Limb (tissue), 2 donors: Measurements from ENCODE around the gene TOX2.

ENCODE experiments used
- DNase-seq, 2 donors: peaks; one replicate each; pipeline ENCODE4 v3.0.0-alpha.2; 2016; ENCODE audit errors: extremely low spot score in 2 of 2

TOX2 gene

GRCh38 chr20:43938932-43939761 is 24.5 kb downstream of the TOX2 start:
- DNase-seq, result no peak

DNA sequence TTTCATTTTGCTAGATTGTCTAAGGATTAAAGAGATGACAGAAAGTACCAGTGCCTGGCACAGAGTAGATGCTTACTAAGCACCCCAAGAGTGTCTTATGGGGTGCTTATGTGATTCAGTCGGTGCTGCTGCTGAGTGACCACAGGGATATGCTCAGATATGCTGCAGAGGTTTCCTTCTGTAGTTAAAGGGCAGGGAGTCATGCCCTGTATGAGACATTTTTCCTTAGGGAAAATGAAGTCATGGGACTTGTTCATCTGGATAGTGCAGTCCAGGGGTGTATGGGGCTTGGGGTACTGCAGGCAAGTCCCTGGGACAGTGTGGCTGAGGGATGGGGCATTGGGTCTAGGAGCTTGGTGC is 25.1 kb downstream of the TOX2 start:
- no peak for DNase-seq

GRCh38 chr20:43940518-43941225 is 26.0 kb downstream of the TOX2 start:
- no peak for DNase-seq

DNA sequence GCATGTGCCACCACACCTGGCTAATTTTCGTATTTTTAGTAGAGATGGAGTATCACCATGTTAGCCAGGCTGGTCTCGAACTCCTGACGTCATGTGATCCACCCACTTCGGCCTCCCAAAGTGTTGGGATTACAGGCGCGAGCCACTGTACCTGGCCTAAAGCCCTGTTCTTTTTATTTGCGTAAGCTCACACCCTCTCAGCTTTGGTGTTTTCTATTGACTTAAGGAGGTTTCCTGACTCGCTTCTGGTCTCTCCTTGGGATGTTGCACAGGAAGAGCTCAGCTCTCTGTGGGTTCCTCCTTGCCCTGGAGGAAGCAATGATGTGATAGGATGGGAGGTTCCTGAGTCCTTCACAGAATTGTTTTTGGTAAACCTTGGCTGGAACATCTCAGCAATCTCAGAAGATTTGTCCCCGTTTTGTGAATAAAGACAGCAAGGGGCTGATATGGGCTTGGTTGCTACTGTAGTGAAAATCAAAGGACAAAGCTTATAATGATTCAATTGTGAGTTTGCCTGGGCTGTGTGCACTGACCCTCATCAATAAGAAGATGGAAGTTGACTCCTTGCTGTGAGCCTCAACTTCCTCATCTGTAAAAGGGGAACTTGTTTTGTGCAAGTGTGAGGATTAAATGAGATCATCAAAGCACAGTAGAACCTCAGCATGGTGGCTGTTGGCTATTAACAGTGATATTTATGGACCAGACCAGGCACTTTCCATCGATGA is 27.0 kb downstream of the TOX2 start:
- DNase-seq, result no peak

GRCh38 chr20:43942201-43942590 is 27.5 kb downstream of the TOX2 start:
- no peak for DNase-seq

DNA sequence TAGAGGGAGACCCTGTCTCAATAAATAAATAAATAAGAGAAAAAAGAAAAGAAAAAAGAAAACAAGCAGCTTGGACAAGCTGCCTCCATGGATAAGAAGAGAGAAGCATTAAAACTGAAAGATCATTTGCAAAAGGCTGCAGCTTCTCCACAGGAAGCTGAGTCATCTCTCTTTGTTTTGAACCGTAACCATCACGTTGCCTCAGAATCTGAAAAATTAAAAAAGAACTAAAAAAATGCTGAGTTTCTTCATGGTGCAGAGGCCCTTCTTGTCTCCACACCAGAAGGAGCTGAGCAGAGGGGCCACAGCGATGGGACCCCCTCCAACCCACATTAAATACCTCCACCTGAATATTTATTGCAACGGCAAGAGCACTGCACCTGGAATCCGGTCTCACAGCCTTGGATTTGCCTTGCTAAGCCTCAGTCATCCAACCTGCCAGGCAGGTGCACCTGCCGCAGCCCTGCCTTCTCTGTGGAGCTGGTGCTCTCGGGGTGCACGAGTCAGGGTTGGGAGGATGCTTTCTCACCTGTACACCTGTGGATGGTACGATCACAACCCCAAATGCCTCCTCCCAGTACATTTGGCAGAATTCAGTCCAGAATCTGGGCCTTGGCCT is 28.1 kb downstream of the TOX2 start:
- no peak for DNase-seq

GRCh38 chr20:43943725-43944124 is 29.1 kb downstream of the TOX2 start:
- no peak for DNase-seq

DNA sequence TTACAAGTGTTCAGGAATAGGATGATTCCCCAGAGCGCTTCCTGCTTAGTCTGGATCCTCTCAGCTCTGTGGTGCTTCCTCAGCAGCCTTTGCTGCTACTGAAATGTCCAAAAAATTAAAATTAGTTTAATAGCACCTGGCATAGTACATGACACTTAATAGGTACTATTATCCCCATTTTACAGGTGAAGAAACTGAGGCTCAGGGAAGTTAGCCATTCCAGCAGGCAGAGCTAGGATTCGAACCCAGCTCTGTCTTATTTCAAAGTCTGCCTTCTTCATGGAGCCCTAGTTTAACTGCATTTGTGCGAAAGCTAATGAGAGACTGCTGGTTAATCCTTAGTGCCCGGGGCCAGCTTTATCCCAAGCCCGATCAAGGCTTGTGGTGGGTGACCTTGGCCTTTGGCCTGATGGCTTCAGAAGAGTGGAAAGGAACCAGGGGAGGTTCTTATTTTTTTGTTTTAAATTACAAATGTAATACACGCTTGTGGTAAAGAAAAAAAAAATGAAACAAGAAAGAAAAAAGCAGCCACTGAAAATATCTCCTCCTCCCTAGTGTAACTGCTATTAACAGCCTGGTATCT is 30.1 kb downstream of the TOX2 start:
- DNase-seq, result no peak

DNA sequence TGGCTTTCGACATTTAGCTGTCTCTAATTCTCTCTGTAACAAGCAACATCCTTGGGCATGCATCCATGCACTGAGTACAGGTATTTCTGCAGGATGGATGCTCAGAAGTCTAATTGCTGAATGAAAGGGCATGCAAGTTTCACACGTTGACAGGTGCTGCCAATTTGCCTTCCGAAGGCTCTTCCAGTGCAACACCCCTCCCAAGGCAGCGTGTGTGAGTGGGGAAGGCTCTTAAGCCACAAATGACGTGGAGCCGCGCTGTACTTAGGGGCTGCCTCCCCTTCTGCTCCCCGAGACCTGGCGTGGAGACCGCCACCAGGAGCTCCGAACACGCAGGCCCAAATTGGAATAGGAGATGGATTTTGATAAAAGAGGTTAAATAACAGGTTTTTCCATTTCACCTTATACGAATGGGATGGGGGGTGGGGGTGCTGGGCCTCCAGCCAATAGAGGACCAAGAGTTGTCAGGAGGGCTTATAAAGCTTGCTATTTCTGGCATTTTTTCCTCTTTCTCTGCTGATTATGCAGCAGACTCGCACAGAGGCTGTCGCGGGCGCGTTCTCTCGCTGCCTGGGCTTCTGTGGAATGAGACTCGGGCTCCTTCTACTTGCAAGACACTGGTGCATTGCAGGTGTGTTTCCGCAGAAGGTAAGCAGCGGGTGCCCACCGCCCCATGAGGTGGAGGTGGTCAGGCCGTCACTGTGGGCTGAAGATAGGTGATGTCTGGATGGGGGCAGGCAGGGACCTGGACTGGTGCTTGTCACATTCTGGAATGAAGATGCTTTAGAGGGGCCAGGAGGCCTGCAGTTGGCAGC is 30.9 kb downstream of the TOX2 start:
- DNase-seq, result no peak

GRCh38 chr20:43946206-43946491 is 31.5 kb downstream of the TOX2 start:
- no peak for DNase-seq

- DNase-seq, result no peak
Measured at GRCh38 chr20:43946659-43947315, 32.1 kb downstream of the TOX2 start.

DNA sequence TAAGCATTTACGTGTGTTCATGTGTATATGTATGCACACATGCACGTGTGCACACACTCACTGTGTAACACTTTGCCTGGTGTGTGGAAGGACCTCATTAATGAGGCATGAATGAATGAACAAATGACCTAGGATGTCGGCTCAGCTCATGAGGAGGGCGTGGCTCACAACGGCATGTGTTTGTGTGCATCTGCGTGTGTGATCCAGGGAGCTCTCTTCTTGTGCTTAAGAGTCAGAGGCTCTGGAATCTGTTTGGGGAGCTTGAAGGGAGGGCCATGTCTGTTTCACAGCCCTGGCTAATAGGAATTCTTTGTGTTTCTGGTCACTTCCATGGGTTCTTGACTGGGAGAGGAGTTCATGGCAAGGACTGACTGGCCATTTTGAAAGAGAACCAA is 32.7 kb downstream of the TOX2 start:
- no peak for DNase-seq

DNA sequence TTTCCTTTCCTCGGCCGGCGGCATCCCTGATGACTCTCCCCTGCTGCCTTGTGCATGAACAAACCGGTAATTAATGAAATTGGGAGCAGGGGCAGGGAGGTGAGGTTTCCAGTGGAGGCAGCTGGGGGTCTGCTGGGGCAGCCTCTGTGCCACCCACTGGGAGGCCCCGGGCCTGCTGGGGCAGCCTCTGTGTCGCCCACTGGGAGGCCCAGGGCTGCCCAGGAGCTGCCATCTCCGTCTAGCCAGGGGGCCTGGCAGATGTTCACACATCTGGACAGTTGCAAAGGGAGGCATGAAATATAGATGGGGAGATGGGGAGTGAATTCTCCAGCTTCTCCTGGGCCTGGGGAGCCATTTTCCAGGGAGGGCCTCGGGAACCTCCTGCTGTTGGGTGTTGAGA is 33.8 kb downstream of the TOX2 start:
- DNase-seq, result no peak

DNA sequence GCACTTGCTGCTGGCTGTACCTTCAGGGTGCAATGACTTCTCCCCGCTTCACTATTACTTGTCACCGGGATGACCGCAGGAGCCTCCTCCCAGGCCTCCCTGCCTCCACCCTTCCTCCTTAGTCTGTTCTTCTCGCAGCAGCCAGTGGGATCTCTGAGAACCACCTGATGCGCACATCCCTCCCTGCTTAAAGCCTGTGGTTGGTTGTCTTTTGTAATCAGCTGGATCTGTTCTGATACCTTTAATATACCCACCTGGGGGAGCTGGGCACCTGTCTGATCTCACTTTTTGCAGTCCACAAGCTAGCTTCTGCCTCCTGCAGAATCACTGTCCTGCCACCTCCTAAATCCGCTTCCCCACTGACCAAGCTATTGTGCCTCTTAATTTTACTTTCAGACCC is 34.6 kb downstream of the TOX2 start:
- DNase-seq, result no peak

- no peak for DNase-seq
Measured at GRCh38 chr20:43949741-43950618, 35.3 kb downstream of the TOX2 start.

GRCh38 chr20:43953919-43954592 is 39.4 kb downstream of the TOX2 start:
- no peak for DNase-seq

DNA sequence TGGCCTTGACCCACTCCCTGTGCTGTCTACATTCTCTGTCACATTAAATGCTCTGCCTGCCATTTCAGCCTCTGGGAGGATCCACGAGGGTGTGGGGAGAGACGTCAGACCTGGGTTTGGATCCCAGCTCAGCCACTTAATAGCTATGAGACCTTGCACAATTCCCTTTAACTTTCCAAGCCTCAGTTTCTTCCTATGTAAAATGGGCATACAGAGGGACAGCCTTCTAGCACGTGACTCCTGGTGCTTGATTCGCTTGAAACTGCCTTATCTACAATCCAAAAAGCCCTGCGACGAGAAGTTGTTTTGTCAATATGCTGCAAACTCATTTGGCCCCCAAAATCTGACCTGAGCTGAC is 40.0 kb downstream of the TOX2 start:
- DNase-seq, result no peak

- DNase-seq, result no peak
Measured at GRCh38 chr20:43955062-43955749, 40.6 kb downstream of the TOX2 start.
